ENCODE data around the gene FNDC1.

DNA sequence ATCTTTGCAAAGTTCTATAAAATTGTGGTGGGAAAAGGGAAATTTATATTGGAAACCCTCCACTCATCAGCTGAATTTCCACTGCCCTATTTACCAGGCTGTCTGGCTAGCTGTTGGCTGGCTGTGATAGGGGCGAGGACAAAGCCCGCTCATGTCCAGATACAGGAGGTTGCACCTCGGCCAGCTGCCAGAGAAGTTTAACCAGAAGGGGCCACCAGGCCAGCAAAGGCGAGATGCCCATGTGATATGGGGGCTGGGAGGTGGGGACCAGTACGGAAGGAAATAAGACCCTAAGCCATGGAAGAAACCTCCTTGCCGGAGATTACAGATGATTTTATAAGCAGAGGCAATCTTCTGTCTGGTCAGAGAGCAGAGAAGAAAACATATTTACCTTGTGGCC lies 143.8 kb downstream of the FNDC1 start:
- TF ChIP-seq, protein P1, sequence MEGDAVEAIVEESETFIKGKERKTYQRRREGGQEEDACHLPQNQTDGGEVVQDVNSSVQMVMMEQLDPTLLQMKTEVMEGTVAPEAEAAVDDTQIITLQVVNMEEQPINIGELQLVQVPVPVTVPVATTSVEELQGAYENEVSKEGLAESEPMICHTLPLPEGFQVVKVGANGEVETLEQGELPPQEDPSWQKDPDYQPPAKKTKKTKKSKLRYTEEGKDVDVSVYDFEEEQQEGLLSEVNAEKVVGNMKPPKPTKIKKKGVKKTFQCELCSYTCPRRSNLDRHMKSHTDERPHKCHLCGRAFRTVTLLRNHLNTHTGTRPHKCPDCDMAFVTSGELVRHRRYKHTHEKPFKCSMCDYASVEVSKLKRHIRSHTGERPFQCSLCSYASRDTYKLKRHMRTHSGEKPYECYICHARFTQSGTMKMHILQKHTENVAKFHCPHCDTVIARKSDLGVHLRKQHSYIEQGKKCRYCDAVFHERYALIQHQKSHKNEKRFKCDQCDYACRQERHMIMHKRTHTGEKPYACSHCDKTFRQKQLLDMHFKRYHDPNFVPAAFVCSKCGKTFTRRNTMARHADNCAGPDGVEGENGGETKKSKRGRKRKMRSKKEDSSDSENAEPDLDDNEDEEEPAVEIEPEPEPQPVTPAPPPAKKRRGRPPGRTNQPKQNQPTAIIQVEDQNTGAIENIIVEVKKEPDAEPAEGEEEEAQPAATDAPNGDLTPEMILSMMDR (IDR thresholded peaks at IDR 0.05), result no peak
- no peak for TF ChIP-seq POLR2A (IDR thresholded peaks at IDR 0.05)

All from lower leg skin (tissue), 3 donors.